Right lobe of liver (tissue), 6 donors: Measurements from ENCODE around the gene FGFR3. TPM values are rescaled to one million over a fixed set of nuclear protein-coding genes. Genes with fewer than 3 reads are reported as not detected.
"Not testable (repeated sequence)": the region's sequence is repeated elsewhere in the genome, so short reads cannot be mapped to it uniquely, and the experiment has no call there.

ENCODE experiments used
- ATAC-seq, 4 donors: fragments of 200-7000 bp; cut with Tn5 transposase; one replicate each; pipeline ENCODE4 v1.9.1; 2020; ENCODE audit warnings: mild to moderate bottlenecking in 4 of 4, moderate library complexity in 4 of 4
- DNase-seq, 3 donors: peaks; one replicate each; pipeline ENCODE4 v3.0.0-alpha.2; 2020
- H3K27ac ChIP-seq, 3 donors: fragments of 200-600 bp; one replicate each; pipeline ENCODE4 v1.8.0; 2022
- H3K27me3 ChIP-seq, 2 donors: fragments of 200-600 bp; one replicate each; pipeline ENCODE4 v1.8.0; 2022
- H3K36me3 ChIP-seq, 4 donors: fragments of 200-600 bp; sonication (generic) in 1 of 4; one replicate each; pipeline versions ENCODE4 v1.5.1 to v1.8.0; 2017 to 2022; ENCODE audit warnings: control low read depth in 1 of 4
- H3K4me1 ChIP-seq, 4 donors: fragments of 200-600 bp; sonication (generic) in 1 of 4; one replicate each; pipeline versions ENCODE4 v1.5.1 to v1.8.0; 2017 to 2022; ENCODE audit warnings: control low read depth in 1 of 4
- H3K4me3 ChIP-seq, 3 donors: fragments of 200-600 bp; one replicate each; pipeline ENCODE4 v1.8.0; 2022
- H3K9me3 ChIP-seq, 4 donors: fragments of 200-600 bp; sonication (generic) in 1 of 4; one replicate each; pipeline versions ENCODE4 v1.5.1 to v1.8.0; 2017 to 2022; ENCODE audit warnings: control low read depth in 1 of 4
- POLR2A ChIP-seq: fragments of 450-650 bp; IDR thresholded peaks from one replicate; pipeline ENCODE4 v1.6.1; 2017; ENCODE audit warnings: antibody characterized with exemption, mild to moderate bottlenecking
- WGBS: methylation state at CpG from one replicate; pipeline ENCODE4 v1.1.6; 2018; ENCODE audit warnings: low coverage, low lambda C conversion rate; ENCODE audit not compliant: insufficient coverage; ENCODE audit errors: missing lambda C conversion rate; 5-methylcytosine and 5-hydroxymethylcytosine counted together
- intact Hi-C, 2 donors: fragments of 100-400 bp; cut with DNase I; formaldehyde crosslinking; loops; one replicate each; pipeline versions ENCODE4 v1.11.2 to v1.14.1; 2022
- total RNA-seq, 6 experiments: library from RNA; depleted of rRNA in 2 of 6; stranded (reverse); fragments of >200 nt in 2 of 6; fragmentation: NEBNext Ultra II Directional in 3 of 6; extraction: Animal tissue kit (Norgen Biotek cat#: 25700) in 3 of 6; gene quantifications; one replicate each; pipeline versions ENCODE4 v1.1.0 to v1.2.4, GENCODE V29; 2016 to 2023
- TF ChIP-seq, protein P1 (sequence below), 4 donors: fragments of 200-600 bp in 3 of 4; fragments of 450-650 bp in 1 of 4; IDR thresholded peaks; one replicate each; pipeline versions ENCODE4 v1.5.1 to v1.8.0; 2016 to 2022; ENCODE audit warnings: antibody characterized with exemption in 4 of 4, mild to moderate bottlenecking in 2 of 4
- donor health status: DM: no; HTN: yes; CAD: no.
- donor health status: DM: no; HTN: no; CAD: no.
- donor health status: DM: no; HTN: no; CAD: no.
- donor health status: DM: no; HTN: yes; CAD: no.
- donor health status: DM: no; HTN: yes; CAD: no.

The FGFR3 gene
- total RNA-seq, 6 experiments from 2014 or later, result 14.3 to 30.0 (median 25.7) TPM

- Histone ChIP-seq H3K9me3 (no peaks in the 10 kb centered on the region), H3K36me3 (peaks cover 0 to 70% (median 15%) of the 10 kb centered on the region in 4 donors), H3K4me1 (no peaks in the 10 kb centered on the region), H3K4me3 (no peak overlapping the region), H3K27me3 (no peaks in the 10 kb centered on the region), H3K27ac (no peak overlapping the region)
- WGBS, result 91% methylated on average over 6 of the region's 9 CpGs
- no peak for TF ChIP-seq POLR2A
- TF ChIP-seq, protein P1, sequence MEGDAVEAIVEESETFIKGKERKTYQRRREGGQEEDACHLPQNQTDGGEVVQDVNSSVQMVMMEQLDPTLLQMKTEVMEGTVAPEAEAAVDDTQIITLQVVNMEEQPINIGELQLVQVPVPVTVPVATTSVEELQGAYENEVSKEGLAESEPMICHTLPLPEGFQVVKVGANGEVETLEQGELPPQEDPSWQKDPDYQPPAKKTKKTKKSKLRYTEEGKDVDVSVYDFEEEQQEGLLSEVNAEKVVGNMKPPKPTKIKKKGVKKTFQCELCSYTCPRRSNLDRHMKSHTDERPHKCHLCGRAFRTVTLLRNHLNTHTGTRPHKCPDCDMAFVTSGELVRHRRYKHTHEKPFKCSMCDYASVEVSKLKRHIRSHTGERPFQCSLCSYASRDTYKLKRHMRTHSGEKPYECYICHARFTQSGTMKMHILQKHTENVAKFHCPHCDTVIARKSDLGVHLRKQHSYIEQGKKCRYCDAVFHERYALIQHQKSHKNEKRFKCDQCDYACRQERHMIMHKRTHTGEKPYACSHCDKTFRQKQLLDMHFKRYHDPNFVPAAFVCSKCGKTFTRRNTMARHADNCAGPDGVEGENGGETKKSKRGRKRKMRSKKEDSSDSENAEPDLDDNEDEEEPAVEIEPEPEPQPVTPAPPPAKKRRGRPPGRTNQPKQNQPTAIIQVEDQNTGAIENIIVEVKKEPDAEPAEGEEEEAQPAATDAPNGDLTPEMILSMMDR (IDR thresholded peaks at IDR 0.05), result no peak
- intact Hi-C loops, result loop anchor here in 1 of 2 donors (10.0 kb wide), 1 partner anchor 53 kb away; no protein-coding TSS in a partner anchor
- ATAC-seq, result no peak
- no peak for DNase-seq
These were observed 48.8 kb downstream of the FGFR3 start for GRCh38 chr4:1841887-1842210.

DNA sequence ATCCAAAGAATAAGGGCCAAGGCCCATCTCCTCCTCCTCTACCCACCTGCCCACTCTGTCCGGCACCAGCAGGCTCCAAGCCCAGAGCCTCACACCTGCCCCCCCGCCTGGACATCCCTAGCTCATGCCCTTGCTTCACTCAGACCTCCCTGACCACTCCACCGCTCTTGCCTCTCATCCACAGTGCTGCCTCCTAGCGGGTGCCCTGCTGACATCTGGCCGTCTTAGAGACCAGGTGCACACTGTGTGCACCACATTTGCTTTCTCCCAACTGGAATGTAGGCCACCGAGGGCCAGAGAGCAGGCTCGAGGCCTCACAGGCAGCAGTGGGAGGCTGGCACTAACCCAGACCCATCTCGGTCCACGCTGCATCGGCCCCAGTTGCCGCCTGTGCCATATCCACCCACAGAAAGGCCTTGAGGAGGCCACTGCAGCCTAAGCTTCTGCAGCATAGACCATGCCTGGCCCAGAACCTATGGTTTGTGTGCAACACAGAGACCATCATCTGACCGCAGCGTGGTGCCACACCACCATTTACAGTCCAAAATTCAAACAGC lies 49.3 kb downstream of the FGFR3 start:
- no peak overlapping the region for H3K27ac ChIP-seq
- H3K9me3 ChIP-seq, result no peaks in the 10 kb centered on the region
- H3K4me3 ChIP-seq, result no peak overlapping the region
- H3K36me3 ChIP-seq, result peaks cover 0 to 71% (median 16%) of the 10 kb centered on the region in 4 donors
- no peaks in the 10 kb centered on the region for H3K4me1 ChIP-seq
- no peaks in the 10 kb centered on the region for H3K27me3 ChIP-seq
- no peak for DNase-seq
- WGBS, result 100% methylated on average over 1 of the region's 13 CpGs
- TF ChIP-seq POLR2A, result no peak
- TF ChIP-seq, protein P1 (IDR thresholded peaks at IDR 0.05), result no peak
- intact Hi-C loops, result loop anchor here in 1 of 2 donors (10.0 kb wide), 1 partner anchor 52 kb away; no protein-coding TSS in a partner anchor
- ATAC-seq, result peak in 1 of 4 donors; percentile 18

DNA sequence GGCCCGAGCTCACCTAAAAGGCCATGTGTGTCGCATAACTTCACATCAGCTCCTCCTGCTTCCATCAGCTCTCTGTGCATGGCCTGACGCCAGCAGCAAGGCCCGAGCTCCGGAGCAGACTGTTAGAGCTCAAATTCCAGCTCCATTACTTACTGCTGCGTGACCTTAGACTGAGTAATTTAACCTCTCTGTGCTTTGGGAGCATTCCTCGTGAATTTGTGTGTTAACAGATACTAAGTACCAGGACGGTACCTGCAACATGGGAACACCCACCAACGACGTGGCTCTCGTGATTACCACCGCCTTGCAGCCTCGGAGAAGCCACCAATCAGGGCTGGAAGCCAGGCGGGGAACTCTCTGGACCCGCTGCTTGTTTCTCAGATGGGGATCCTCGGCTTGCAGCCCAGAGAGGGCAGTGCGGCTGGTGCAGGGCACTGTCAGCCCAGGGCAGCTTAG lies 49.9 kb downstream of the FGFR3 start:
- no peak for ATAC-seq
- DNase-seq, result no peak
- Histone ChIP-seq H3K9me3 (no peaks in the 10 kb centered on the region), H3K4me1 (no peaks in the 10 kb centered on the region), H3K27ac (no peak overlapping the region), H3K4me3 (no peak overlapping the region), H3K36me3 (peaks cover 0 to 68% (median 16%) of the 10 kb centered on the region in 4 donors), H3K27me3 (no peaks in the 10 kb centered on the region)
- TF ChIP-seq POLR2A, result no peak
- TF ChIP-seq, protein P1 (IDR thresholded peaks at IDR 0.05), result no peak
- WGBS, result 54% methylated on average over 6 of the region's 17 CpGs
- intact Hi-C loops, result loop anchor here in 1 of 2 donors (10.0 kb wide), 1 partner anchor 52 kb away; no protein-coding TSS in a partner anchor

DNA sequence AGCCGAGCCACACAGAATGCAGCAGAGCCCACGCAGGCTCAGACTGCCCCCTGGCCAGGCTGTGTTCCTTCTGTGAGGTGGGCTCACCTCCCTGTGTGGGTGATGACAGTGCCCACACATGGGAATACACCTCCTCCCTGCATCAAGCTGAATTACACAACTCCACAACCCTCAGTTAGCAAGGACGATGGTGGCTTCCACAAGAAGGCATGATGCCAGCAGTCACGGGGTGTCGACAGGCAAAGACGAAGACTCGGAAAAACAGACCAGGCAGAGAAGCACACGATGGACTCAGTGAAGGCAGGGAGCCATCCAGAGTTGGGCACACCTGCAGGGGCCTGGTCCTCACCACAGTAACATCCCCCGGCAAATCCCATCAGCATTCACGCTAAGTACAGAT lies 50.8 kb downstream of the FGFR3 start:
- no peak for TF ChIP-seq POLR2A
- TF ChIP-seq, protein P1 (IDR thresholded peaks at IDR 0.05), result no peak
- Histone ChIP-seq H3K9me3 (no peaks in the 10 kb centered on the region), H3K27me3 (no peaks in the 10 kb centered on the region), H3K27ac (no peak overlapping the region), H3K4me3 (no peak overlapping the region), H3K4me1 (no peaks in the 10 kb centered on the region), H3K36me3 (peaks cover 0 to 63% (median 15%) of the 10 kb centered on the region in 4 donors)
- 32% methylated on average over 6 of the region's 10 CpGs for WGBS
- no peak for DNase-seq
- intact Hi-C loops, result loop anchor here in 1 of 2 donors (10.0 kb wide), 1 partner anchor 51 kb away; no protein-coding TSS in a partner anchor
- peak in 1 of 4 donors; percentile 10 for ATAC-seq

DNA sequence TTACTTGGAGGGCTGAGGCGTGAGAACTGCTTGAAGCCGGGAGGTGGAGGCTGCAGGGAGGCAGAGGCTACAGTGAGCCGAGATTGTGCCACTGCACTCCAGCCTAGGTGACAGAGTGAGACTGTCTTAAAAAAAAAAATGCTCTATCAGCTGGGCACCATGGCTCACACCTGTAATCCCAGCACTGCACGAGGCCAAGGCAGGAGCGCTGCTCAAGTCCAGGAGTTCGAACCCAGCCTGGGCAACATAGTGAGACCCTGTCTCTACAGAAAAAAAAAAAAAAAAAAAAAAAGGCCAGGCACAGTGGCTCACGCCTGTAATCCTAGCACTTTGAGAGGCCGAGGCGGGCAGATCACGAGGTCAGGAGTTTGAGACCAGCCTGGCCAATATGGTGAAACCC lies 51.5 kb downstream of the FGFR3 start:
- not testable (repeated sequence) for DNase-seq, H3K9me3 ChIP-seq, H3K4me3 ChIP-seq, H3K4me1 ChIP-seq, ATAC-seq, H3K27ac ChIP-seq, H3K27me3 ChIP-seq
- intact Hi-C loops, result loop anchor here in 1 of 2 donors (10.0 kb wide), 1 partner anchor 50 kb away; no protein-coding TSS in a partner anchor
- WGBS, result 92% methylated on average over 6 of the region's 10 CpGs
- H3K36me3 ChIP-seq, result peaks cover 0 to 57% (median 9%) of the 10 kb centered on the region in 4 donors
